Hindlimb muscle (tissue), 1 donor: Measurements from ENCODE around the gene ANKRD17. TPM values are rescaled to one million over a fixed set of nuclear protein-coding genes. Genes with fewer than 3 reads are reported as not detected.

Source experiments
- DNase-seq: peaks from one replicate; pipeline ENCODE4 v3.0.0-alpha.2; 2013
- polyA plus RNA-seq: library from polyadenylated mRNA; unstranded; fragments of 120-200 nt; gene quantifications from one replicate; pipeline ENCODE4 v1.2.1, GENCODE V29; 2013; ENCODE audit not compliant: insufficient read length

Gene ANKRD17
- polyA plus RNA-seq, 1 donor: 48.1 TPM

DNA sequence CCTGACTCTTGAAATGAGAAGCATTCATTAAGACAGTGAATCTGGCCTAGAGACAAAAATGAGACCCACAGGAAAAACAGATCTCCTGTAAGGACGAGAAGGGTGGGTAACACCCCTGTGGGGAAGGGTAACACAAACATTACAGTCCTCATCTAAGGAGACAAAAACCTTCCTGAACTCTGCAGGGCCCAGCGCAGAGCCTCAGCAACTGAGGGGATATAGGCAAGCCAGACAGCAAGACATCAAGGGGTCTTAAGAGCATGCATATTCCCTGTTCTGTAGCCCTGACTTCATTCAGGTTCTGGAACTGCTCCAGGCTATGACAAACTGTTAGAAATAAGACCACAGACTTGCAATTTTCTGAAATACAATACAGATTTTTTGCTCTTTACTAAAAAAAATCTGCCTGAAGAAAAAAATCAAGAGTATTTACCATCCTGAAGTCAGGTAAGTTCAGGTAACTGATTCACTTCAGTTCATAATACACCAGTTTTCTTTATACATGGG lies 204.6 kb downstream of the ANKRD17 start:
- no peak for DNase-seq

DNA sequence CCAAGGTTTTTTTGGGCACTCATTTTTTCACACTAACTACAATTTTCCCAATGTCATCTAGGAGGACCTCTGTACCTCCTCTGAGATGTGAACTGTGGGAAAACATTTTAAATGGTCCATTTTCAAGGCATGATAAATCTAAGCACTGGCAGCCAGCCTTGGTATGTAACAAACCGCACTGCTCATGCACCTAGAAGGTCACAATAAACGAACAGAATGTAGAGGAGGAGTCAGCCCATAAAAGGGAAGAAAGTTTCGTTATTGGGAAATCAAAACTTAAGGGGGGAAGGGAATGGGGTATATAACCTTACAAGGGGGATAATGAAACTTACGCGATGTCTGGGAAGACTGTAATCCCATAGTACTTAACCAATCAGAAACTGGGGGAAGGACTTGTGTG lies 205.5 kb downstream of the ANKRD17 start:
- no peak for DNase-seq

- DNase-seq: no peak
Measured at GRCh38 chr4:73051625-73052024, 207.0 kb downstream of the ANKRD17 start.

- DNase-seq: no peak
Measured at GRCh38 chr4:73045879-73046278, 212.7 kb downstream of the ANKRD17 start.

- DNase-seq: no peak
Measured at GRCh38 chr4:73037057-73037456, 221.5 kb downstream of the ANKRD17 start.

- DNase-seq: no peak
Measured at GRCh38 chr4:73036123-73036522, 222.5 kb downstream of the ANKRD17 start.

- no peak for DNase-seq
Measured at GRCh38 chr4:73034896-73035295, 223.7 kb downstream of the ANKRD17 start.

DNA sequence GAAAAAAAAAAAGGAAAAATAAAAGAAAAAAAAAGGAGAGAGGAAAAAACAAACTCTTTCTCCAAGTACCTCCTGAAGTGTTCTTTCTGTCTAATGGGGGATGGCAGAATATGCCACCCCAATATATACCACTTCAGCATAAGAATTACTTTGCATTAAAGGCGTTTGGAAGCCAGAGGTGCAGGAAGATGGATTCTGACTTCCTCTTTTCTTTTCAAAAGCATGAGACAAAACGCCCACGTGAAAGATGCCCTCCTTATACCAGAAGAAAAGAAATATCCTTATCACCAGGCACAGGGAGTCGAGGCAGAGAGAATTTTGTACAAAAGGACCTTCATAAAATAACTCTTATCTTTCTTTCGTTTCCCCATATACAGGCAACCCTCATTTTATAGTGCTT lies 230.0 kb downstream of the ANKRD17 start:
- DNase-seq: no peak

Other genes with a start within 250 kb of the ANKRD17 start
- gene COX18, start 189.1 kb downstream of the ANKRD17 start, polyA plus RNA-seq: 12.9 TPM
- 3.3 TPM for gene ALB, start 145.5 kb upstream of the ANKRD17 start, polyA plus RNA-seq
- 0.28 TPM for gene AFP, start 177.4 kb upstream of the ANKRD17 start, polyA plus RNA-seq
- not detected for gene AFM, start 222.9 kb upstream of the ANKRD17 start, polyA plus RNA-seq